IPS-11a (cell line): ENCODE results near the gene MMP19.
A peak's percentile ranks its signal among the peaks of the same experiment; 100 is the strongest.

Experiments used
- H3K4me3 ChIP-seq: one replicate; pipeline ENCODE4 v1.5.1; 2013; ENCODE audit warnings: low read depth, low read length, control low read depth

MMP19 gene

GRCh38 chr12:55816881-55817344 is 25.8 kb downstream of the MMP19 start:
- peak overlapping the region; percentile 100 for H3K4me3 ChIP-seq

GRCh38 chr12:55815473-55815872 is 27.3 kb downstream of the MMP19 start:
- H3K4me3 ChIP-seq = no peak overlapping the region

- H3K4me3 ChIP-seq = no peak overlapping the region
These were observed 28.5 kb downstream of the MMP19 start for GRCh38 chr12:55814257-55814656.

DNA sequence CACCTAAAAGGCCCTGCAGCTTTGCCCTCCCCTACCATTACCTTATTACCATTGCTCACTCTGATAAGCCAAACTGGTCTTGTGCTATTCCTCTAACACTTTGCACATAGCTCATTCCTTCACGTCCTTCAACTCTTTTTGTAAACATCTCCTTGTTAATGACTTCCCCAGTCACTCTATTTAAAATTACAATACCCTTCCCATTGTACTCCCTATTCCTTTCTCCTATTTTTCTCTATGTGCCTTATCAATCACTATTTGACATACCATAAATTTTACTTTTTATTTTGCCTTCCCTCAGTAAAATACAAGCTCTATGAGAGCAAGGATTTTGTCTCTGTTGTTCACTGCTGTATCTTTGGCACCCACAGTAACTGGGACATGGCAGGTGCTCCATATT is 30.6 kb downstream of the MMP19 start:
- H3K4me3 ChIP-seq = no peak overlapping the region

DNA sequence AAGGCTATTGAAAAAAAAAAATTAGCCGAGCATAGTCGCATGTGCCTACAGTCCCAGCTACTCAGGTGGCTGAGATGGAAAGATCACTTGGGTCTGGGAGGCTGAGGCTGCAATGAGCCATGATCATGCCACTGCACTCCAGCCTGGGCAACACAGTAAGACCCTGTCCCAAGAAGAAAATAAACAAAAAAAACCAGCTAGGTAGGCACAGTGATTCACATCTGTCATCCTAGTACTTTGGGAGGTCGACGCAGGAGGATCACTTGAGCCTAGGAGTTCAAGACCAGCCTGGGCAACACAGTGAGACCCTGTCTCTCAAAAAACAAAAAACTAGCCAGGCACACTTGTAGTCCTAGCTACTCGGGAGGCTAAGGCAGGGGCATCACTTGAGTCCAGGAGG is 33.5 kb downstream of the MMP19 start:
- no peak overlapping the region for H3K4me3 ChIP-seq

DNA sequence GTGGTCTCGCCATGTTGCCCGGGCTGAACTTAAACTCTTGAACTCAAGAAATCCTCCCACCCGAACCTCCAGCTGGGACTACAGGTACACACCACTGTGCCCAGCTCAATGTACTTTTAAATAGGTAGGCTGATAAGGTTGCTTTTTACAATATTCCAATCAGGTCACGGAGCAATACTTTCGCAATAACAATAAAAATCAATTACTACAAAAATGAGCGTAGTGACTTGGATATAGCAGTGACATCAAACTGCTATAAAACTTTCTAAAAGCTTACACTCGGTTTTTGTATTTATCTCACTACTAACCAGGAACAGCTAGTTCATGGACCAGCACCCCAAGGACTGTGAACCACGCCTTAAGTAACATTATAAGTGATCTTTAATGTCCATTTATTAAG is 35.8 kb downstream of the MMP19 start:
- no peak overlapping the region for H3K4me3 ChIP-seq

GRCh38 chr12:55797550-55797949 is 45.2 kb downstream of the MMP19 start:
- no peak overlapping the region for H3K4me3 ChIP-seq

- H3K4me3 ChIP-seq = no peak overlapping the region
These were observed 45.7 kb downstream of the MMP19 start for GRCh38 chr12:55797068-55797467.

GRCh38 chr12:55795950-55796349 is 46.8 kb downstream of the MMP19 start:
- no peak overlapping the region for H3K4me3 ChIP-seq

GRCh38 chr12:55789893-55790292 is 52.8 kb downstream of the MMP19 start:
- H3K4me3 ChIP-seq = no peak overlapping the region

- H3K4me3 ChIP-seq = no peak overlapping the region
These were observed 53.6 kb downstream of the MMP19 start for GRCh38 chr12:55789171-55789570.

DNA sequence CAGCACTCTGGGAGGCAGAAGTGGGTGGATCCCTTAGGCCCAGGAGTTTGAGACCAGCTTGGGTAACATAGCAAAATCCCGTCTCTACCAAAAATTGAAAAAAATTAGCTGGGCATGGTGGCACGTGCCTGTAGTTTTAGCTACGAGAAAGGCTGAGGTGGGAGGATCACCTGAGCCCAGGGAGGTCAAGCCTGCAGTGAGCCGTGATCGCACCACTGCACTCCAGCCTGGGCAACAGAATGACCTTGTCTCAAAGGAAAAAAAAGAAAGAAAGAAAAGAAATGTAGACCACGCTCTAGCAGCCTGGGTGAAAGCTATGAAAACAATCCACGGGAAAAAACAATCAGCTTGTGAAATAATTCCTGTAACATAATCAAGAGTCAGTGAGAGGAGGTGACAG is 54.2 kb downstream of the MMP19 start:
- H3K4me3 ChIP-seq = no peak overlapping the region
